Stimulated activated CD4-positive, alpha-beta T cell treated with anti-CD3 and anti-CD28 coated beads, Interleukin-4, amount 100 ng/mL, for 48 hours (primary cell): ENCODE results near the gene CCDC134.
A peak's percentile ranks its signal among the peaks of the same experiment; 100 is the strongest.
"Not testable (repeated sequence)": the region's sequence is repeated elsewhere in the genome, so short reads cannot be mapped to it uniquely, and the experiment has no call there.

Experiments
- DNase-seq, 2 donors: peaks; one replicate each; pipeline ENCODE4 v3.0.0-alpha.2; 2020; ENCODE audit warnings: low read depth in 2 of 2

The CCDC134 gene

GRCh38 chr22:41844036-41844435, 43.6 kb downstream of the CCDC134 start:
- DNase-seq: no peak

DNA sequence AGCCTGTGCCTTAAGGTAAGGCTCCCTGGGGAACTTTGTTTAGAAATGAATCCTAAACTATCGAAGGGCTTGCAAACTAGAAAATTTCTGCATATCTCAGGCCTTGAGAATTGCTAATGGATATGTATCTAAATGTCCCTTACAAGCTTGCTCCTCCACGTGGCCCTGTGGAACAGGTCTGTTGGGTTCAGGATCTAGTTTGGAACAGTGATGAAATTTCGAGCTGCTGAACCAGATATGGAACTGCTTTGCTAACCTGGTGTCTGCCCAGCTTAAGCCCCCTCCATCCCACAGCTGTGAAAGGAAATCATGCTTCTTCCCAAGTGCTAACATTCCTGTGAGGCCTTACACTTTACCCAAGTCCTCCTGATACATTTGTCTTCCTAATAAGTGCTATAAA, 44.0 kb downstream of the CCDC134 start:
- no peak for DNase-seq

- DNase-seq: no peak
Observed at GRCh38 chr22:41845380-41846267, 45.1 kb downstream of the CCDC134 start.

DNA sequence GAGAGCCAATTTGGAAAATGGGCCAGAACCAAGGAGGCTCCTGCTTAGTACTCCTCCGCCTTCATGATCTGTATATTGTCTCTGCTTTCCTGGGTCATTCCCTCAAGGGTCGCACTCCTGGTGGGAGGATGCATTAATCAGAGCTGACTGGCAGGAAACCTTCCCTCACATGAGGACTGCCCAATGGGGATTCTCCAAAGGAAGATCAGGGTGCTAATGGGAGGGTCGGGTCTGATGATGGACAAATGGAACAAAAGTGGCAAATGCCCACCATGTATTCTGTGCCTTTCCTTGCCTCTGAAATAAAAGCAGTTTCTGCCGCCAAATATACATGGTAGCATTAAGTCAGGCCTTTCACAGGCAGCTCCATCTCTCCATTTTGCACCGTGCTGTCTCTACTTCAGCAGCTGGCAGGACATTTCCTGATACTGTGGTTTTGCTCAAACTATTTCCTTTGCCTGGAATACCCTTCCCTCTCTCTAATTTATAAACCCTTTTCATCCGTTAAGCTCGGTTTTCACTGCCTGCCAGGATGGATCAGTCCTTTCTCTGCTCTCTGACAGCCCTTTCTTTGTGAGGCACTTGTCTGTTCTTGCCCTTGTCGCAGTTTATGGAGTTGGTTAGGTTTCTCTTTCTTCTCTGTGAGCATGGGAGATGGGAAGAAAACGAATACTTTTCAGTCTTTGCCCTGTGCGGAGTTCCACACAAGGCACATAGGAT, 45.9 kb downstream of the CCDC134 start:
- DNase-seq: no peak

- DNase-seq: no peak
Observed at GRCh38 chr22:41847300-41847699, 46.8 kb downstream of the CCDC134 start.

DNA sequence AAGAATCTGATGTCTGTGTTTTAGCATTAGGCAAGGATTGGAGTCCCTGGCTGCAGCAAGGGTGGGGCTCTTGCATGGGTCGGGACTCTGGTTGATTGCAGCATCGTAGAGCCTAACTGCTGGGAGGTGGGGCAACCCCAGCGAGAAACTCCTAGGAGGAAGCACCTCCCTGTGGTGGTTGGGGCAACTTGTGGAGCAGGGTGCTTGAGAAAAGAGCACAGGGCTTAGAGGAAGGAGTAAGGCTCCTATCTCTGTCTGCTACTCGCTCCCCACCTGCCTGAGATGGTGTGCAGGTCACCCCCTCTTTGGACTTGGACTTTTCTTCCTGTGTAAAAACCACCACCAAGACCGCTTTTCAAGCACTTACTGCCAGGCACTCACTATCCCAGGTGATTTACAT, 48.0 kb downstream of the CCDC134 start:
- no peak for DNase-seq

DNA sequence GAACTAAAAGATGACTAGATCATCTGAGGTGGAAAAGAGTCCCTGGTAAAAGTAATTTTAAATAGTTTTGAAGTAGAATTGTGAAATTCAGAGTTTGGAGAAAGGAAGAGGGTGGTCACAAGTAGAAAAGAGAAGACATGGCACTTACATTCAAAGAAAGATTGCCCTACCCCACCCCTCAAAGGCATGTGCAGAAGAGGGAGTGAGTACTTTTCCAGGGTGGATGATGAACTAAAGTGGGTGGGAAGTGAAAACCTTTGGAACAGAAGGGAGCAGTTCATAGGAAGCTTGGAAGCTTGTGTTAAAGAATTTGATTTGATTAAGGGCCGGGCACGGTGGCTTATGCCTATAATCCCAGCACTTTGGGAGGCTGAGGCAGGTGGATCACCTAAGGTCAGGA, 56.0 kb downstream of the CCDC134 start:
- DNase-seq: no peak

- DNase-seq: peak; percentile 64 to 82
Observed at GRCh38 chr22:41857155-41857859, 56.8 kb downstream of the CCDC134 start.

- DNase-seq: no peak
Observed at GRCh38 chr22:41857860-41858199, 57.4 kb downstream of the CCDC134 start.

DNA sequence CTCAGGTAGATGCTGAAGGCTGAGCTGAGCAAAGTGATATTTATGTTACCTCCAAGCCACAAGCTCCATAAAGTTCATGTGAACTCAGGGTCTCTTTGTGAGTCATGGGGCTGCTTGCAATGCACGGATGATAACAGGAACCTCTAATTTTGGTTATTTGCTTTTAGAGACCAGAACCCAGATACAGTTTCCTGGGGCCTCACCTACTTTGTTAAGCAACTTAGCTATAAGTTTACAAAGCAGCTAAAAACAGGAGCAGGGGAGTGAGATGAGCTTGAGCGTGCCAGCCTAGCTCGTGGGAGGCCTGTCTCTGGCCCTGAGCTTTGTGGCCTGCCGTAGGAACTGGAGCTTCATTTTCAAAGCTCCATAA, 61.7 kb downstream of the CCDC134 start:
- peak in 1 of 2 donors; percentile 46 for DNase-seq

GRCh38 chr22:41862530-41863266, 62.2 kb downstream of the CCDC134 start:
- DNase-seq: peak; percentile 44 to 67

- DNase-seq: no peak
Observed at GRCh38 chr22:41863472-41863871, 63.0 kb downstream of the CCDC134 start.

DNA sequence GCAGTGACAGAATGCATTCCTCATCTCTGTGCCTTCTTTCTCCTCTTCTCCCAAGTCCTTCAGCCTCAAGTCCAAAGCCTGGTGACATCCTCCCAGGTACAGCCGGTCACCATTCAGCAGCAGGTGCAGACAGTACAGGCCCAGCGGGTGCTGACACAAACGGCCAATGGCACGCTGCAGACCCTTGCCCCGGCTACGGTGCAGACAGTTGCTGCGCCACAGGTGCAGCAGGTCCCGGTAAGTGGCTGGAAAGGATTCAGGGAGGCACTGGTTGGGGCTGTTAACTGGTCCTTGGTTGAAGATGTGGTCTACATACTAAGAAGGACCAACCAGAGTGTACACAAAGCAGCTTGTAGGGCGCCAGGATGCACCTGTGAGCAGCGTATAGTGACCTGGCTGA, 68.1 kb downstream of the CCDC134 start:
- DNase-seq: no peak

- DNase-seq: not testable (repeated sequence)
Observed at GRCh38 chr22:41870081-41870480, 69.6 kb downstream of the CCDC134 start.

- no peak for DNase-seq
Observed at GRCh38 chr22:41870786-41871185, 70.3 kb downstream of the CCDC134 start.

DNA sequence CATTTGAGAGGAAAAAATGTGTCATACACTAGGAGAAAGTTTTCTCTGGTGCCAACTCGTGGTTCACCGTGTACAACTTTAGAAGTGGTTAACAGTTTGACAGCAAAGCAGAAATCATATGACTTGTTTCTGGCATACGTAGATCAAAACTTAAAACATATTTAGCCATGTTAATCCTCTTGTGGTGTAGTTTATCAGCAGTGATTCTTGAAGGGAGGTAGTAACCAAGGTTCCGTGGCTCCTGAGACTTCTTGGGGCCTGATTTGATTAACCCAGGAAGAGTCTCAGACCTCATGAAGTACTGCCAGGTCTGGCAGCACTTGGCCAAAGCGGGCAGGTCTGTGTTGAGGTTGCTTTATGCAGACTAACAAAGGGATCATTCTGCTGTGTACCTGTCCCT, 72.9 kb downstream of the CCDC134 start:
- DNase-seq: peak in 1 of 2 donors; percentile 40

GRCh38 chr22:41874090-41874489, 73.6 kb downstream of the CCDC134 start:
- no peak for DNase-seq

DNA sequence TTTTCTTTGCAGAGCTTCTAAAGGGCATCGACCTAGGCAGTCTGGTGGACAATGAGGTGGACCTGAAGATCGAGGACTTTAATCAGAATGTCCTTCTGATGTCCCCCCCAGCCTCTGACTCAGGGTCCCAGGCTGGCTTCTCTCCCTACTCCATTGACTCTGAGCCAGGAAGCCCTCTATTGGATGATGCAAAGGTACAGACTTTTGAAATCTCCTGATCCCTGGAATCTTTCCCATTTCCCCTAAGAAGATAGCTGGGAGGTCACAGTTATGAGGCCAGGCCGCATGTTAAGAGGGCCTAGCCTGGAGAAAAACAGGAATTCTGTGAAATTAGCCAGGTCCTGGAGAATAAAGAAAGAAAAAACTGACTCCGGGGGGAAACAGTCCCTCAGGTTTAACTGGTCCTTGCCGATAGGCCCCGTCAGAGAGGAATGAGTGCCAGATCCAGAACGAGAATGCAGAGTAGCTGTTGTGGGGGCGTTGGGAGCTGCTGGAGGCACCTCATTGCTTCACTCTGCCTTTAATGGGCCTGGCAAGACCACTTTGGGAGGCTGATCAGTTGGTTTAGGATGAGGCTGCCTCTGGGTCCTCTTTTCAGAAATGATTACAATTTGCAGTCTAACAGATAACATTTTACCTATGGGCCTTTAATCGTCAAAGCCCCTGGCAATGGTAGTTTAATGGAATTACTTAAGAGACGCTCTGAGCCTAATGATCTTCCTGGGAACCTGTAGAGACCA, 75.2 kb downstream of the CCDC134 start:
- no peak for DNase-seq
